DOHH2 (cell line): Measurements from ENCODE around the gene COL27A1.

Source experiments
- H3F3A ChIP-seq: fragments of 200-600 bp; sonication (generic), shearing (Covaris generic); 2 replicates; pipeline ENCODE4 v1.6.0; 2016; ENCODE audit warnings: antibody characterized with exemption, mild to moderate bottlenecking; ENCODE audit not compliant: control insufficient read depth, insufficient read depth
- H3K27ac ChIP-seq: fragments of 200-600 bp; sonication (generic); 2 replicates; pipeline ENCODE4 v1.5.1; 2014; ENCODE audit warnings: low read depth, mild to moderate bottlenecking, low read length, moderate library complexity
- H3K27me3 ChIP-seq: fragments of 200-600 bp; sonication (generic); 2 replicates; pipeline ENCODE4 v1.6.1; 2014; ENCODE audit warnings: mild to moderate bottlenecking, low read length, mixed read lengths; ENCODE audit not compliant: control insufficient read depth
- H3K36me3 ChIP-seq: fragments of 200-600 bp; sonication (generic); 2 replicates; pipeline ENCODE4 v1.6.1; 2014; ENCODE audit warnings: mild to moderate bottlenecking, low read length, moderate library complexity, mixed read lengths; ENCODE audit not compliant: control insufficient read depth
- H3K4me1 ChIP-seq: fragments of 200-600 bp; sonication (generic); 2 replicates; pipeline ENCODE4 v1.6.1; 2014; ENCODE audit warnings: mild to moderate bottlenecking, low read length, mixed read lengths; ENCODE audit not compliant: control insufficient read depth
- H3K4me2 ChIP-seq: fragments of 200-600 bp; sonication (generic); 2 replicates; pipeline ENCODE4 v1.6.0; 2014; ENCODE audit warnings: mild to moderate bottlenecking, low read length, moderate library complexity
- H3K4me3 ChIP-seq: fragments of 200-600 bp; sonication (generic); 2 replicates; pipeline ENCODE4 v1.5.1; 2014; ENCODE audit warnings: mild to moderate bottlenecking, low read length, mixed read lengths
- H3K79me2 ChIP-seq: fragments of 200-600 bp; sonication (generic); 2 replicates; pipeline ENCODE4 v1.6.1; 2014; ENCODE audit warnings: mild to moderate bottlenecking, low read length, mixed read lengths; ENCODE audit not compliant: control insufficient read depth
- H3K9me2 ChIP-seq: fragments of 200-600 bp; sonication (generic); replicated peaks from 2 replicates; pipeline ENCODE4 v1.6.1; 2014; ENCODE audit warnings: mild to moderate bottlenecking, low read length, mixed read lengths; ENCODE audit not compliant: control insufficient read depth
- H3K9me3 ChIP-seq: fragments of 200-600 bp; sonication (generic); 2 replicates; pipeline ENCODE4 v1.6.1; 2014; ENCODE audit warnings: antibody characterized with exemption, low read length, mixed read lengths; ENCODE audit not compliant: control insufficient read depth, insufficient read depth
- H4K20me1 ChIP-seq: fragments of 200-600 bp; sonication (generic); 2 replicates; pipeline ENCODE4 v1.6.0; 2014; ENCODE audit warnings: low read depth, mild to moderate bottlenecking, antibody characterized with exemption, low read length, moderate library complexity; ENCODE audit not compliant: control insufficient read depth, insufficient read depth
- EZH2phosphoT487 ChIP-seq: fragments of 200-600 bp; sonication (generic); IDR thresholded peaks from 2 replicates; pipeline ENCODE4 v1.6.1; 2017; ENCODE audit warnings: borderline replicate concordance, mild to moderate bottlenecking, antibody characterized with exemption, low read length, moderate library complexity, mixed read lengths
- TF ChIP-seq, protein P1 (sequence below): fragments of 200-600 bp; sonication (generic); IDR thresholded peaks from one replicate; pipeline ENCODE4 v1.5.1; 2014; ENCODE audit warnings: antibody characterized with exemption, mild to moderate bottlenecking, low read depth, low read length; ENCODE audit not compliant: poor library complexity, severe bottlenecking

Gene COL27A1

DNA sequence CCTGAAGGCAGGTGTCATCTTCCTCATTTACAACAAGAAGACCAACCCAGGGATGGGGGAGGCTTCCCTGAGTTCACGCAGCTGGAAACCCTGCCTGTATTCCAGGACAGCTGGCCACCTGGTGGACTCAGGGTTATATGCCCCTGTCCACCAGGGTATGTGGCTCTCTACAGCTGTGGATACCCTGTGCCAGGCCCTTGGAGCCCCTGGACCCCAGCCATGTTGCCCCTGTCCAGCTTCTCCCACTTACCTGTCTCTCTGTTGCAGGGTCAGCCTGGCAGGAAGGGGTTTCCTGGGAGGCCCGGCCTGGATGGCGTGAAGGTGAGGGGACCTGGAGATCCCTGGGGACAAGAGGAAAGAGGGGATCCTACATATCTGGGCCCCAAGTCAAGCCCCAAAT is 87.9 kb downstream of the COL27A1 start:
- H3K9me3 ChIP-seq: no peaks in the 10 kb centered on the region
- no peak overlapping the region for H3K4me2 ChIP-seq
- no peaks in the 10 kb centered on the region for H4K20me1 ChIP-seq
- TF ChIP-seq EZH2phosphoT487: no peak
- TF ChIP-seq, protein P1, sequence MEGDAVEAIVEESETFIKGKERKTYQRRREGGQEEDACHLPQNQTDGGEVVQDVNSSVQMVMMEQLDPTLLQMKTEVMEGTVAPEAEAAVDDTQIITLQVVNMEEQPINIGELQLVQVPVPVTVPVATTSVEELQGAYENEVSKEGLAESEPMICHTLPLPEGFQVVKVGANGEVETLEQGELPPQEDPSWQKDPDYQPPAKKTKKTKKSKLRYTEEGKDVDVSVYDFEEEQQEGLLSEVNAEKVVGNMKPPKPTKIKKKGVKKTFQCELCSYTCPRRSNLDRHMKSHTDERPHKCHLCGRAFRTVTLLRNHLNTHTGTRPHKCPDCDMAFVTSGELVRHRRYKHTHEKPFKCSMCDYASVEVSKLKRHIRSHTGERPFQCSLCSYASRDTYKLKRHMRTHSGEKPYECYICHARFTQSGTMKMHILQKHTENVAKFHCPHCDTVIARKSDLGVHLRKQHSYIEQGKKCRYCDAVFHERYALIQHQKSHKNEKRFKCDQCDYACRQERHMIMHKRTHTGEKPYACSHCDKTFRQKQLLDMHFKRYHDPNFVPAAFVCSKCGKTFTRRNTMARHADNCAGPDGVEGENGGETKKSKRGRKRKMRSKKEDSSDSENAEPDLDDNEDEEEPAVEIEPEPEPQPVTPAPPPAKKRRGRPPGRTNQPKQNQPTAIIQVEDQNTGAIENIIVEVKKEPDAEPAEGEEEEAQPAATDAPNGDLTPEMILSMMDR: no peak
- H3K4me3 ChIP-seq: no peak overlapping the region
- no peaks in the 10 kb centered on the region for H3K79me2 ChIP-seq
- no peak overlapping the region for H3K27ac ChIP-seq
- no peaks in the 10 kb centered on the region for H3K4me1 ChIP-seq
- H3K36me3 ChIP-seq: no peaks in the 10 kb centered on the region
- H3K27me3 ChIP-seq: no peaks in the 10 kb centered on the region
- no peaks in the 10 kb centered on the region for H3K9me2 ChIP-seq
- H3F3A ChIP-seq: no peaks in the 10 kb centered on the region

DNA sequence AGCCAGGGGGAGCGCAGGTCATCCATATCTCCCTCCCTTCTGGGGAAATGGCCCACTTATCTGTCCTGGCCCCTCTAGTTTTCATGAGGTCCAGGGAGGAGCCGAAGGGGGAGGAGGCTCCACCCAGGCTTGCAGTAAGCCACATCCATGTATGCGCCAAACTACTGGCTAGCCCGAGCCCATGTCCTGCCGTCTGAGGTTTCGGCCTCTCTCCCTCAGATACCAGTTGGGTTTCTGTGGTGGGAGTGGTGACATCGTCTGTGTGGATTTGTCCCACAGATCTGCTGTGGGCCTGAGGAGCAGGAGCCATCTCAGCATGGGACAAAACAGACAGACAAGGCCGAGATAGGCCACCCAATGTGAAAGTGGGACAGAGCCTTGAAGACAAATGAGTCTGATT is 89.2 kb downstream of the COL27A1 start:
- Histone ChIP-seq H3K4me3 (no peak overlapping the region), H3K4me2 (no peak overlapping the region), H3K27ac (no peak overlapping the region), H3K9me2 (no peaks in the 10 kb centered on the region), H3K79me2 (no peaks in the 10 kb centered on the region), H3K9me3 (no peaks in the 10 kb centered on the region), H3K36me3 (no peaks in the 10 kb centered on the region), H3K4me1 (no peaks in the 10 kb centered on the region), H3K27me3 (no peaks in the 10 kb centered on the region), H3F3A (no peaks in the 10 kb centered on the region), H4K20me1 (no peaks in the 10 kb centered on the region)
- TF ChIP-seq, protein P1: no peak
- TF ChIP-seq EZH2phosphoT487: no peak

- TF ChIP-seq, protein P1: no peak
- TF ChIP-seq EZH2phosphoT487: no peak
- H3K27ac ChIP-seq: no peak overlapping the region
- H4K20me1 ChIP-seq: no peaks in the 10 kb centered on the region
- no peaks in the 10 kb centered on the region for H3K27me3 ChIP-seq
- no peaks in the 10 kb centered on the region for H3K9me2 ChIP-seq
- no peak overlapping the region for H3K4me3 ChIP-seq
- no peaks in the 10 kb centered on the region for H3K36me3 ChIP-seq
- no peaks in the 10 kb centered on the region for H3F3A ChIP-seq
- no peaks in the 10 kb centered on the region for H3K4me1 ChIP-seq
- no peaks in the 10 kb centered on the region for H3K79me2 ChIP-seq
- H3K9me3 ChIP-seq: no peaks in the 10 kb centered on the region
- no peak overlapping the region for H3K4me2 ChIP-seq
Measured at GRCh38 chr9:114246558-114246957, 91.2 kb downstream of the COL27A1 start.

- no peak for TF ChIP-seq EZH2phosphoT487
- TF ChIP-seq, protein P1: no peak
- no peaks in the 10 kb centered on the region for H3K79me2 ChIP-seq
- H3F3A ChIP-seq: no peaks in the 10 kb centered on the region
- H3K4me1 ChIP-seq: no peaks in the 10 kb centered on the region
- H3K4me3 ChIP-seq: no peak overlapping the region
- H3K4me2 ChIP-seq: no peak overlapping the region
- H3K9me3 ChIP-seq: no peaks in the 10 kb centered on the region
- no peak overlapping the region for H3K27ac ChIP-seq
- H3K27me3 ChIP-seq: no peaks in the 10 kb centered on the region
- no peaks in the 10 kb centered on the region for H3K36me3 ChIP-seq
- no peaks in the 10 kb centered on the region for H3K9me2 ChIP-seq
- no peaks in the 10 kb centered on the region for H4K20me1 ChIP-seq
Measured at GRCh38 chr9:114247077-114247476, 91.7 kb downstream of the COL27A1 start.
